ENCODE data around the gene ZNF143. TPM values are rescaled to one million over a fixed set of nuclear protein-coding genes. Genes with fewer than 3 reads are reported as not detected.
A peak's percentile ranks its signal among the peaks of the same experiment; 100 is the strongest.

ZNF143 gene
- total and polyA plus RNA-seq, 2 of the 13 experiments (the other 11 are each of a cell fraction or from before 2014, with no cell fraction given) = 22.4 to 35.6 TPM

- TF ChIP-seq AHDC1 (CRISPR knock-in tag; IDR thresholded peaks at IDR 0.05; ENCODE audit: borderline replicate concordance) (no peak), CHCHD3 (CRISPR knock-in tag; IDR thresholded peaks at IDR 0.05) (no peak), ZBTB3 (CRISPR knock-in tag; IDR thresholded peaks at IDR 0.05; ENCODE audit: borderline replicate concordance, low read depth) (no peak), USF2 (IDR thresholded peaks at IDR 0.05; ENCODE audit: low read depth, low read length) (no peak), USF2 (CRISPR knock-in tag; IDR thresholded peaks at IDR 0.05; ENCODE audit: borderline replicate concordance) (no peak), RBM22 (optimal IDR thresholded peaks at IDR 0.05; ENCODE audit: low read length) (no peak), BATF2 (CRISPR knock-in tag; IDR thresholded peaks at IDR 0.05) (0 out of 2 replicates have a peak, but pooled peaks have one; percentile 19), PTBP1 (IDR thresholded peaks at IDR 0.05; ENCODE audit: low read depth, low read length, poor library complexity, severe bottlenecking) (peak; percentile 31), HOMEZ (CRISPR knock-in tag; IDR thresholded peaks at IDR 0.05; ENCODE audit: low read depth) (no peak), NFE2L1 (CRISPR knock-in tag; IDR thresholded peaks at IDR 0.05; ENCODE audit: borderline replicate concordance) (no peak), ZBTB7B (CRISPR knock-in tag; IDR thresholded peaks at IDR 0.05) (peak; percentile 65), BRF2 (CRISPR knock-in tag; IDR thresholded peaks at IDR 0.05) (no peak)
Measured at GRCh38 chr11:9461063-9461759, 399 bp downstream of the ZNF143 start (continued).
